GM12875 (cell line): ENCODE measurements around the gene PARD3.

Source experiments
- H3K4me3 ChIP-seq: one replicate; pipeline ENCODE4 v1.5.1; 2011; ENCODE audit warnings: low read depth, low read length, control low read depth
- CTCF ChIP-seq: IDR thresholded peaks from 2 replicates; pipeline ENCODE4 v1.5.1; 2011; ENCODE audit warnings: low read depth, mild to moderate bottlenecking, control low read depth, inconsistent platforms, low read length, moderate library complexity, borderline replicate concordance; ENCODE audit not compliant: insufficient read depth

The PARD3 gene

GRCh38 chr10:34081948-34082347, 733.1 kb downstream of the PARD3 start:
- no peak overlapping the region for H3K4me3 ChIP-seq
- TF ChIP-seq CTCF, result no peak

GRCh38 chr10:34081347-34081743, 733.8 kb downstream of the PARD3 start:
- H3K4me3 ChIP-seq, result no peak overlapping the region
- TF ChIP-seq CTCF, result no peak

- no peak overlapping the region for H3K4me3 ChIP-seq
- TF ChIP-seq CTCF, result no peak
Observed at GRCh38 chr10:34080485-34081346, 734.4 kb downstream of the PARD3 start.

- TF ChIP-seq CTCF, result no peak
- H3K4me3 ChIP-seq, result no peak overlapping the region
Observed at GRCh38 chr10:34079702-34080484, 735.2 kb downstream of the PARD3 start.

- H3K4me3 ChIP-seq, result no peak overlapping the region
- TF ChIP-seq CTCF, result no peak
Observed at GRCh38 chr10:34078745-34079470, 736.2 kb downstream of the PARD3 start.

- TF ChIP-seq CTCF, result no peak
- H3K4me3 ChIP-seq, result no peak overlapping the region
Observed at GRCh38 chr10:34078017-34078744, 736.9 kb downstream of the PARD3 start.
